GM18909 (cell line): ENCODE measurements around the gene SPAM1.
"Not testable (repeated sequence)": the region's sequence is repeated elsewhere in the genome, so short reads cannot be mapped to it uniquely, and the experiment has no call there.

Source experiments
- ATAC-seq: cut with Tn5 transposase; IDR thresholded peaks from one replicate; pipeline ENCODE4 v1.9.1; 2021; ENCODE audit warnings: mild to moderate bottlenecking; ENCODE audit not compliant: unreplicated experiment, poor library complexity

SPAM1 gene

DNA sequence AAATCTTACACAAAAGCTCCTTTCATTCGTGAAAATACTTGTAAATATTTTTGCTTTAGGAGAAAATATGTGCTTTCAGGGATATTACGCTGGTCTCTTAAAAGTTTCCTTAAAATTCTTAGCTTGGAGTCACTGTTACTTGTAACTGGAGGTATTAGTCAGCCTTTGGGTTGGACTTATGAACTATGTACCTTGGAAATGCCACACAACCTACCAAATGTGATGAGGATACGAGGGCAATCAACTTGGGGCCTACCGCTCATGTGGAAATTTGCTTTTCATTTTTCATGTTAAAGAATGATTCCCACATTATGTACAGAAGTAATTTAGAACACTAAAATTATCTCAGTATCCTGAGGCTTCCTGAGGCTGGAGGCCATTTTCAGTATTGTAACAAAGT, 23.1 kb downstream of the SPAM1 start:
- ATAC-seq: no peak

GRCh38 chr7:123958186-123958703, 33.2 kb downstream of the SPAM1 start:
- no peak for ATAC-seq

GRCh38 chr7:123961771-123962170, 36.7 kb downstream of the SPAM1 start:
- ATAC-seq: no peak

DNA sequence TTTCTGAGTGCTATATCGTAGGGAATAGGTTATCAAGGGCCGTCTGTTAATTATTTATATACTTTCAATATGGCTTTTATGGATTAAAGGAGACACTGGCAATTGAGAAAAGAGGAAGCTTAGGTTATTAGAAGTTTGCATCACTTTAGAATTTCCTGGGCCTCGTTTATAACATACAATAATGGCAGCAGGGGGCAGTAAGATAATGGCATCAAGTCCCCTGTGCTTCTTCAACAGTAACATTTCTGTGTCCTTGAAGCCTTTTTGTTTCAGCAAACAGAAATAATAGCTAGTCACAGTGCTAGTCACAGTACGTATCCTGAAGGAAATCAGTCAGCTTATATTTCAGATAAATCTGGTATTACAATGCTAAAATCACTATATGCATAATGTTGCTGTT, 41.9 kb downstream of the SPAM1 start:
- ATAC-seq: no peak

DNA sequence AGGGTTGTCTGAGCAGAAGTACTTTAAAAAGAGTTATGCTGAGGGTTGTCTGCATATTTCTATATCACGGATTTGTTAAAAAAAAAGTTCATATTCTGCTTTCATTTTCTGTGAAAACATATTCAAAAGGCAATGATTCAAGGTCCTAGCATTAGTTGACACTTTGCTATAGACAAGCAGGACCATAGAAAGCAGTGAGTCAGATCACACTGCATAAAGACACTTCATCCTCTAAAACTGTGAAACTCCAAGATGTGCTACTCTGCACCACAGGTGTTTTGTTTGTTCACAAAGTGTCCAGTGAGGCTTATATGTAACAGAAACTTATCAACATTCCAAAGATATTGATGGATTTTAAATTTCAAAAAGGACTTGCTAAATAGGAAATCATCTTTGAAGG, 47.0 kb downstream of the SPAM1 start:
- no peak for ATAC-seq

- no peak for ATAC-seq
These were observed 47.8 kb downstream of the SPAM1 start for GRCh38 chr7:123972831-123973230.

DNA sequence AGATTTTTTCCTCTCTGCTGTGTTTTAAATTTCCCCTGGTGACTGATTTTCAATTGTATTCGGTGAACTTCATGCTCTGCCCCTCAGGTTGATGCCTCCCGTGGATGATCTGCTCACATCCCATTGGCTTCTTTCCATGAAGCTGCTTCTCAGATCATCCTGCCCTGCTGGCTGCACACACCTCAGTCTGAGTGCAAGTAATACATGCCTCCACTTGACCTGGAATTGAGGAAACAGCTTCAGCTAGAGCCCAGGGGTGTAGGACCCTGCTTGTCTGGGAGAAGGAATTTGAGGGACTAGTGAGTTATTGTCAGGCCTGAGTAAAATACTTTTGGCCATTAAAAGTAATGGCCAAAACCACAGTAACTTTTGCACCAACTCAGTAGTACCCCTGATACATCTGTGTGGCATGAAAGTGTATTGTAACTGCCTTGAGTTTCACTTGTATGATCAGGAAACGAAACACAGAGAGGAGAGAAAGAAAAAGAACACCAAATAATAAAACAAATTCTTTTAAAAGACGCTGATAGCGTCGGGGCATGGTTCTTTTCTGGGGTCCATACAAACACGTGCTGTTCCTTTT, 49.4 kb downstream of the SPAM1 start:
- no peak for ATAC-seq

GRCh38 chr7:123975084-123975483, 50.0 kb downstream of the SPAM1 start:
- ATAC-seq: no peak

GRCh38 chr7:123977081-123977480, 52.0 kb downstream of the SPAM1 start:
- ATAC-seq: no peak

DNA sequence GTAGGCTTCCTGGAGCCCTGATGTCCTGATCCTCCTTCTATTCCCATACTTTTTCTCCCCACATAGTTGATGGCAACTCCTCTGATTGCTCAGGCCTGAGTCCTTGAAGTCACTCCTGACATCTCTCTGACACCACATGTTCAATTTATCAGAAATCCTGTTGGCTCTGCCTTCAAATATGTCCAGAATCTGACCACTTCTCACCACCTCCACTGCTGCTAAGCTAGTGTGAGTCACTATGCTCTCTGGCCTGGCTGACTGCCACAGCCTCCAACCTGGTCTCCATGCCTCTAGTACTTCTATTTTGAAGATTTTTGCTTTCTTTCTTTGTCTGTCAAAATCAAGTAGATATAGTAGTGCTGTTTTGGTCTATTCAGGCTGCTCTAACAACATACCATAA, 54.8 kb downstream of the SPAM1 start:
- no peak for ATAC-seq

DNA sequence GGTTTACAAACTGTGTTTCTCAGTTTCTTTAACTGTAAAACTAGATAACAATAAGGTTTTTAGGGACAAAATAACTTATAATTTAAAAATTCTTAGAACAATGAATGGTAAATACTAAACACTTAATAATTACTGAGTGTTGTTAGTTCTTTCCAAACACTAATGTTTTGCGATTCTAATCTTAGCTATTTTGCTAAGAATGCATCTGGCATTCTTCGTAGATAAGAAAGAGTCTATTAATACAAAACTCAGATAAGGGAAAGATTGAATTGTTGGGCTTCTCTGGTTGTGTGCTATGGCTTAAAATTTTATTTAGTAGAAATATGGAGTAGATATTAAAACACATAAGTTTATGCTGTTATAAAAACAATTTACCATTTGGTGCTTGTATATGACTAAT, 62.4 kb downstream of the SPAM1 start:
- ATAC-seq: no peak

GRCh38 chr7:123992913-123993518, 68.0 kb downstream of the SPAM1 start:
- ATAC-seq: no peak

DNA sequence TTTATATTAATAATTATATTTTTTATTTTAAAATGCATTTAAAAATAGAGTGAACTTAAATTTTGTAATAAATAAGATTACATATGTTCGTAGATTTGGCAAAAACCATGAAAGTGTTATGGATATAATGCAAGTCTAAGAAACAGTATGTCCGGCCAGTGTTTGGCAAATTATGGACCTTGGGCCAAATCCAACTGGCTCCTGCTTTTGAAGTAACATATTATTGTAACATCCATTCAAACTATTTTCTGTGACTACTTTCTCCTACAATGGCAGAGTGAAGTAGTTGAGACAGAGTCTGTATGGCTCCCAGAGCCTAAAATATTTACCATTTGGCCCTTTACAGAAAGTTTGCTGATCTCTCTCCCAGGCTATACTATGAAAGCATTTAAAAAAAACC, 69.0 kb downstream of the SPAM1 start:
- ATAC-seq: no peak

DNA sequence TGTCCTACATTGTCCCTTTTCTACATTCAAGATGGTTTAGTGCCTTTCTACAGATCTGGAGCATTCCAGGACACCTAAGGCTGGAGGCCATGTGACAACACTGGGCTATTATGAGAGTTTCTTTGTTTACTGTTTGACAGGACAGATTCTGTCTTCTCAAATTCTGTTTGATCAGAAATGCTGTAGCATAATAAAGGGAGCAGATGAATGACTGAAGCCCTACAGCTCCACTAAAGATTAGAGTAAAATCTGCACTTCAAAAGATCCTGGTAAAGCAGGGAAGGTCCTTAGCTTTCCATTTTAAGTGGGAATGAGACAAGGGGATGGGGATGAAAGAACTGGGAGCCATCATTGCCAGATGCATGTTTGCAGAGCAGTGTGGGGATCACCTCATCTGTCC, 69.4 kb downstream of the SPAM1 start:
- ATAC-seq: no peak

DNA sequence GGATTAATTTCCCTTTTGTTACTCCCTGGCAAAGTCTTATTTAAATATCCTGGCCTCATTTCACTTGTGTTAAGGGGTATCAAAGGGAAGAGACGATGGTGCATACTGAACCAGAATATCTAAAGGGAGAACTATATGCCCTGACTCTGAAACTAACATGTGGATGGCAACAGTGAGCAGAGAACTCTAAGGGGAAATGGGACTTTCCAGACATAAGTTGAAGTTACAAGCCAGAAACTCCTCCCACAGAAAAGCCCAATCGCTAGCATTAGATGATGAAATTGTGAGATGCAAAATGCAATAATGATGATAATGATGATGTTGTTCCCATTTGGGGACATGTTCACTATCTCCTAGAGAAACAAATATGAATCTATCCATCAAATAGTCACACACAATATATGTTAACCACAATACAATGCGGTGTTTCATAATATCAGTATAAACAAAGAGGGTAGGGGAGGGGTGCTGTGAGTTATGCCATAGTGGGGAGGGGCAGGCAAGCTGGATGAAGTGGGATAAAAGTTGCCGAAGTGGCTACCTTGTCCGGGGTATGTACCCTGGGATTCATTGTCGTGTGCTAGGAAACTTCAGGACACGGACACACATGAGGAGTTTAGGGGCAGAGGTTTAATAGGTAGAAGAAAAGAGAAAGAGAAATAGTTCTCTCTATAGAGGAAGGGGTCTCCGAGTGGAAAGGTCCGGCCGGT, 70.7 kb downstream of the SPAM1 start:
- no peak for ATAC-seq

GRCh38 chr7:123996327-123996625, 71.2 kb downstream of the SPAM1 start:
- ATAC-seq: no peak

- ATAC-seq: no peak
These were observed 73.9 kb downstream of the SPAM1 start for GRCh38 chr7:123998921-123999320.

- no peak for ATAC-seq
These were observed 74.7 kb downstream of the SPAM1 start for GRCh38 chr7:123999703-124000102.

DNA sequence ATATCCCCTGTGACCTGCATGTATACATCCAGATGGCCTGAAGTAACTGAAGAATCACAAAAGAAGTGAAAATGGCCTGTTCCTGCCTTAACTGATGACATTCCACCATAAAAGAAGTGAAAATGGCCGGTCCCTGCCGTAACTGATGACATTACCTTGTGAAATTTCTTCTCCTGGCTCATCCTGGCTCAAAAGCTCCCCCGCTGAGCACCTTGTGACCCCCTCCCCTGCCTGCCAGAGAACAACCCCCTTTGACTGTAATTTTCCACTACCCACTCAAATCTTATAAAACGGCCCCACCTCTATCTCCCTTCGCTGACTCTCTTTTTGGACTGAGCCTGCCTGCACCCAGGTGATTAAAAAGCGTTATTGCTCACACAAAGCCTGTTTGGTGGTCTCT, 83.3 kb downstream of the SPAM1 start:
- ATAC-seq: not testable (repeated sequence)

DNA sequence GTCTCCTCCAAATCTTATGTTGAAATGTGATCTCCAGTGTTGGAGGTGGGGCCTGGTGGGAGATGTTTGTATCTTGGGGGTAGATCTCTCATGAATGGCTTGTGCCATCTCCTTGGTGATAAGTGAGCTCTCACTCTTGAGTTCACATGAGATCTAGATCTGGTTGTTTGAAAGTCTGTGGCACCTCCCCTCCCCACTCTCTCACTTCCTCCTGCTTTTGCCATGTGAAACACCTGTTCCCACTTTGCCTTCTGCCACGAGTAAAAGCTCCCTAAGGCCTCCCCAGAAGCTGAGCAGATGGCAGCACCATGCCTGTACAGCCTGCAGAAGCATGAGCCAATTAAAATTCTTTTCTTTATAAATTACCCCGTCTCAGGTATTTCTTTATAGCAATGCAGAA, 84.3 kb downstream of the SPAM1 start:
- no peak for ATAC-seq
